ENCODE results near the gene STXBP2. TPM values are rescaled to one million over a fixed set of nuclear protein-coding genes. Genes with fewer than 3 reads are reported as not detected.

Gene STXBP2
- total and polyA plus RNA-seq, 9 of the 15 experiments (the other 6 are each of a cell fraction or from before 2014, with no cell fraction given) = 2.5 to 163 (median 71.3) TPM

GRCh38 chr19:7639863-7640348 lies 3.0 kb downstream of the STXBP2 start (continued):
- TF ChIP-seq POLR2B (IDR thresholded peaks at IDR 0.05; ENCODE audit: low read depth, partially characterized antibody) = peak; percentile 75
- peak; percentile 73; the same call in 1 of the 2 replicates for TF ChIP-seq HDGF (IDR thresholded peaks at IDR 0.05)
- TF ChIP-seq HDAC1 (IDR thresholded peaks at IDR 0.05) = peak in 1 of 2 experiments; percentile 38; a peak in 1 of 4 replicates
- no peak for TF ChIP-seq FUS (optimal IDR thresholded peaks at IDR 0.05; ENCODE audit: low read depth, low read length)
- no peak for TF ChIP-seq RBM34 (IDR thresholded peaks at IDR 0.05; ENCODE audit: borderline replicate concordance, insufficient read depth, low read length)
- peak; percentile 88 for TF ChIP-seq PHF20 (IDR thresholded peaks at IDR 0.05; ENCODE audit: partially characterized antibody)
- peak in 1 of 2 experiments; percentile 58; a peak in 1 of 4 replicates for TF ChIP-seq KDM1A (IDR thresholded peaks at IDR 0.05)
- TF ChIP-seq ZNF41 (CRISPR knock-in tag; conservative IDR thresholded peaks at IDR 0.05) = no peak
- peak; percentile 74 for TF ChIP-seq STAT5A (IDR thresholded peaks at IDR 0.05; ENCODE audit: borderline replicate concordance, low read length)
- peak; percentile 98 for TF ChIP-seq TARDBP (IDR thresholded peaks at IDR 0.05)
- 0 out of 2 replicates have a peak, but pooled peaks have one; percentile 22 for TF ChIP-seq PML (IDR thresholded peaks at IDR 0.05; ENCODE audit: low read length)
- no peak for TF ChIP-seq DNMT1 (IDR thresholded peaks at IDR 0.05)
- 0 out of 2 replicates have a peak, but pooled peaks have one; percentile 40 for TF ChIP-seq TSC22D4 (tag; IDR thresholded peaks at IDR 0.05)
- peak in 1 of 2 experiments; percentile 33; a peak in 1 of 4 replicates for TF ChIP-seq CSDE1 (IDR thresholded peaks at IDR 0.05)
- TF ChIP-seq HLTF (IDR thresholded peaks at IDR 0.05) = 0 out of 2 replicates have a peak, but pooled peaks have one; percentile 25
- no peak for TF ChIP-seq SMAD4 (CRISPR knock-in tag; conservative IDR thresholded peaks at IDR 0.05)
- peak; percentile 73 for TF ChIP-seq SUPT5H (IDR thresholded peaks at IDR 0.05)
- TF ChIP-seq C11orf30 (IDR thresholded peaks at IDR 0.05; ENCODE audit: low read depth) = no peak
- no peak for TF ChIP-seq ZNF354B (CRISPR knock-in tag; IDR thresholded peaks at IDR 0.05)
- peak; percentile 76; the same call in 1 of the 2 replicates for TF ChIP-seq ELF4 (CRISPR knock-in tag; IDR thresholded peaks at IDR 0.05)
- 0 out of 2 replicates have a peak, but pooled peaks have one; percentile 80 for TF ChIP-seq NFRKB (IDR thresholded peaks at IDR 0.05; ENCODE audit: low read depth)
- TF ChIP-seq ZNF232 (CRISPR knock-in tag; IDR thresholded peaks at IDR 0.05) = no peak
- TF ChIP-seq GABPB2 (CRISPR knock-in tag; conservative IDR thresholded peaks at IDR 0.05) = no peak
- no peak for TF ChIP-seq CREB3L1 (IDR thresholded peaks at IDR 0.05; ENCODE audit: borderline replicate concordance, low read depth)
- peak; percentile 67 for TF ChIP-seq POLR2A (conservative IDR thresholded peaks at IDR 0.05)
- 0 out of 2 replicates have a peak, but pooled peaks have one; percentile 57 for TF ChIP-seq THRB (CRISPR knock-in tag; conservative IDR thresholded peaks at IDR 0.05)
